Adrenal gland (tissue), 5 donors: ENCODE measurements around the gene DDX18.

Experiments used
- POLR2A ChIP-seq, 2 donors: fragments of 450-650 bp; IDR thresholded peaks; one replicate each; pipeline ENCODE4 v1.6.1; 2017; ENCODE audit warnings: antibody characterized with exemption in 2 of 2, mild to moderate bottlenecking in 2 of 2, moderate library complexity in 1 of 2
- TF ChIP-seq, protein P1 (sequence below), 6 experiments: fragments of 450-650 bp in 4 of 6; fragments of 200-600 bp in 2 of 6; sonication (generic) in 1 of 6; IDR thresholded peaks; 1 replicate in 5 of 6; 2 replicates in 1 of 6; pipeline versions ENCODE4 v1.5.1 to v1.8.0; 2016 to 2021; ENCODE audit warnings: antibody characterized with exemption in 6 of 6, mild to moderate bottlenecking in 2 of 6, moderate library complexity in 1 of 6
- donor health status: DM: no; HTN: no; CAD: no.

DNA sequence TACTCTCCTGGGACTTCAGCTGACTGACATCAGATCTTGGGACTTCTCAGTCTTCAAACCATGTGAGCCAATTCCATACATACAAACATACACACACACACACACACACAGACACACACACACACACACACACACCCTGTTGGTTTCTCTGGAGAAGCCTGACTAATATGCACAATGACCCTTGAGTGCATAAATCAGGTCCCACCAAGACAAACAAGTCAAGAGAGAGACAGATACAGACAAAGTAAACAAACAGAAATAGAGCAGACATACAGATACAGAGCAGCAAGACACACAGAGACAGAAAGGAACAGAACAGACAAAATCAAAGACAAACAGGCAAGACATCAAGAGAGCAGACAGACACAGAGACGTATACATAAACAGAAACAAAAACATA, 43.8 kb upstream of the DDX18 start:
- TF ChIP-seq, protein P1, sequence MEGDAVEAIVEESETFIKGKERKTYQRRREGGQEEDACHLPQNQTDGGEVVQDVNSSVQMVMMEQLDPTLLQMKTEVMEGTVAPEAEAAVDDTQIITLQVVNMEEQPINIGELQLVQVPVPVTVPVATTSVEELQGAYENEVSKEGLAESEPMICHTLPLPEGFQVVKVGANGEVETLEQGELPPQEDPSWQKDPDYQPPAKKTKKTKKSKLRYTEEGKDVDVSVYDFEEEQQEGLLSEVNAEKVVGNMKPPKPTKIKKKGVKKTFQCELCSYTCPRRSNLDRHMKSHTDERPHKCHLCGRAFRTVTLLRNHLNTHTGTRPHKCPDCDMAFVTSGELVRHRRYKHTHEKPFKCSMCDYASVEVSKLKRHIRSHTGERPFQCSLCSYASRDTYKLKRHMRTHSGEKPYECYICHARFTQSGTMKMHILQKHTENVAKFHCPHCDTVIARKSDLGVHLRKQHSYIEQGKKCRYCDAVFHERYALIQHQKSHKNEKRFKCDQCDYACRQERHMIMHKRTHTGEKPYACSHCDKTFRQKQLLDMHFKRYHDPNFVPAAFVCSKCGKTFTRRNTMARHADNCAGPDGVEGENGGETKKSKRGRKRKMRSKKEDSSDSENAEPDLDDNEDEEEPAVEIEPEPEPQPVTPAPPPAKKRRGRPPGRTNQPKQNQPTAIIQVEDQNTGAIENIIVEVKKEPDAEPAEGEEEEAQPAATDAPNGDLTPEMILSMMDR (IDR thresholded peaks at IDR 0.05): no peak
- TF ChIP-seq POLR2A (IDR thresholded peaks at IDR 0.05): no peak
